ENCODE measurements around the gene PLPPR1. TPM values are rescaled to one million over a fixed set of nuclear protein-coding genes. Genes with fewer than 3 reads are reported as not detected.

Gene PLPPR1
- polyA plus RNA-seq, 1 donor from 2014 or later: 157 TPM

- Histone ChIP-seq H3K4me3 (ENCODE audit: low read length) (no peak overlapping the region), H3K27ac (ENCODE audit: low read length) (no peak overlapping the region), H3K4me2 (ENCODE audit: low read length) (no peak overlapping the region)
These were observed 241.8 kb downstream of the PLPPR1 start for GRCh38 chr9:101270302-101270701.

GRCh38 chr9:101271102-101271501 lies 242.6 kb downstream of the PLPPR1 start:
- Histone ChIP-seq H3K79me2 (replicated peaks; ENCODE audit: insufficient read depth, low read length) (no peaks in the 10 kb centered on the region), H3K36me3 (ENCODE audit: insufficient read depth, low read length) (no peaks in the 10 kb centered on the region), H3K4me3 (ENCODE audit: low read length) (no peak overlapping the region), H3F3A (ENCODE audit: insufficient read depth, low read length, poor library complexity, severe bottlenecking) (no peaks in the 10 kb centered on the region), H4K20me1 (ENCODE audit: insufficient read depth) (no peaks in the 10 kb centered on the region), H3K9me2 (ENCODE audit: insufficient read depth, low read length) (no peaks in the 10 kb centered on the region), H2AFZ (ENCODE audit: low read depth, low read length) (no peak overlapping the region), H3K27me3 (ENCODE audit: insufficient read depth, low read depth, low read length) (no peaks in the 10 kb centered on the region), H3K9ac (ENCODE audit: low read length) (no peak overlapping the region), H3K9me3 (ENCODE audit: low read length) (no peaks in the 10 kb centered on the region), H3K4me2 (ENCODE audit: low read length) (no peak overlapping the region), H3K27ac (ENCODE audit: low read length) (no peak overlapping the region)
- TF ChIP-seq EP300 (conservative IDR thresholded peaks at IDR 0.05; ENCODE audit: poor library complexity, severe bottlenecking) (no peak), TAF1 (IDR thresholded peaks at IDR 0.05; ENCODE audit: low read depth) (no peak), POLR2AphosphoS5 (IDR thresholded peaks at IDR 0.05) (no peak), SMC3 (conservative IDR thresholded peaks at IDR 0.05; ENCODE audit: poor library complexity) (no peak), RAD21 (conservative IDR thresholded peaks at IDR 0.05) (no peak), EZH2 (IDR thresholded peaks at IDR 0.05; ENCODE audit: borderline replicate concordance, insufficient read depth, low read length, poor library complexity, severe bottlenecking) (no peak), MXI1 (conservative IDR thresholded peaks at IDR 0.05; ENCODE audit: poor library complexity, severe bottlenecking) (no peak), REST (IDR thresholded peaks at IDR 0.05; ENCODE audit: borderline replicate concordance) (no peak)

More at GRCh38 chr9:101270302-101270701, 241.8 kb downstream of the PLPPR1 start:
- H3K36me3 ChIP-seq (ENCODE audit: insufficient read depth, low read length): no peaks in the 10 kb centered on the region
- no peaks in the 10 kb centered on the region for H3K9me2 ChIP-seq (ENCODE audit: insufficient read depth, low read length)
- H3K9ac ChIP-seq (ENCODE audit: low read length): no peak overlapping the region
- H3K79me2 ChIP-seq (replicated peaks; ENCODE audit: insufficient read depth, low read length): no peaks in the 10 kb centered on the region
- no peak overlapping the region for H2AFZ ChIP-seq (ENCODE audit: low read depth, low read length)
- TF ChIP-seq RAD21 (conservative IDR thresholded peaks at IDR 0.05): no peak
- TF ChIP-seq MXI1 (conservative IDR thresholded peaks at IDR 0.05; ENCODE audit: poor library complexity, severe bottlenecking): no peak
- no peak for TF ChIP-seq EZH2 (IDR thresholded peaks at IDR 0.05; ENCODE audit: borderline replicate concordance, insufficient read depth, low read length, poor library complexity, severe bottlenecking)
- no peak for TF ChIP-seq POLR2AphosphoS5 (IDR thresholded peaks at IDR 0.05)
- TF ChIP-seq EP300 (conservative IDR thresholded peaks at IDR 0.05; ENCODE audit: poor library complexity, severe bottlenecking): no peak
- no peak for TF ChIP-seq REST (IDR thresholded peaks at IDR 0.05; ENCODE audit: borderline replicate concordance)
- TF ChIP-seq TAF1 (IDR thresholded peaks at IDR 0.05; ENCODE audit: low read depth): no peak
- TF ChIP-seq CTCF (IDR thresholded peaks at IDR 0.05; ENCODE audit: poor library complexity, severe bottlenecking): no peak
- TF ChIP-seq SMC3 (conservative IDR thresholded peaks at IDR 0.05; ENCODE audit: poor library complexity): no peak
- no peaks in the 10 kb centered on the region for H3F3A ChIP-seq (ENCODE audit: insufficient read depth, low read length, poor library complexity, severe bottlenecking)
- no peaks in the 10 kb centered on the region for H3K9me3 ChIP-seq (ENCODE audit: low read length)
- no peaks in the 10 kb centered on the region for H4K20me1 ChIP-seq (ENCODE audit: insufficient read depth)
- no peaks in the 10 kb centered on the region for H3K27me3 ChIP-seq (ENCODE audit: insufficient read depth, low read depth, low read length)

Measured in neural cell (in vitro differentiated cells).